Large intestine (tissue), 3 donors: Measurements from ENCODE around the gene PTPRC. TPM values are rescaled to one million over a fixed set of nuclear protein-coding genes. Genes with fewer than 3 reads are reported as not detected.
A peak's percentile ranks its signal among the peaks of the same experiment; 100 is the strongest.

ENCODE experiments used
- DNase-seq, 2 donors: peaks; one replicate each; pipeline versions ENCODE4 v3.0.0 to v3.0.0-alpha.2; 2013
- H3K27ac ChIP-seq: one replicate; pipeline ENCODE4 v1.5.1; 2013; ENCODE audit warnings: low read length
- H3K27me3 ChIP-seq: 2 replicates; pipeline ENCODE4 v1.6.1; 2013; ENCODE audit warnings: low read length; ENCODE audit not compliant: control insufficient read depth, insufficient read depth
- H3K36me3 ChIP-seq: 2 replicates; pipeline ENCODE4 v1.6.1; 2013; ENCODE audit warnings: low read length; ENCODE audit not compliant: control insufficient read depth, insufficient read depth
- H3K4me1 ChIP-seq: one replicate; pipeline ENCODE4 v1.6.1; 2013; ENCODE audit warnings: low read length; ENCODE audit not compliant: control insufficient read depth, insufficient read depth
- H3K4me3 ChIP-seq: one replicate; pipeline ENCODE4 v1.5.1; 2013; ENCODE audit warnings: low read length
- H3K9me3 ChIP-seq: one replicate; pipeline ENCODE4 v1.6.1; 2013; ENCODE audit warnings: mild to moderate bottlenecking, low read depth, low read length, moderate library complexity; ENCODE audit not compliant: control insufficient read depth
- WGBS: methylation state at CpG from one replicate; pipeline ENCODE4 v1.1.5; 2013; ENCODE audit warnings: low lambda C conversion rate; ENCODE audit not compliant: insufficient coverage; 5-methylcytosine and 5-hydroxymethylcytosine counted together
- polyA plus RNA-seq: library from polyadenylated mRNA; unstranded; fragments of 120-200 nt; gene quantifications from one replicate; pipeline ENCODE4 v1.2.1, GENCODE V29; 2013

PTPRC gene
- polyA plus RNA-seq, 1 donor = 18.9 TPM

DNA sequence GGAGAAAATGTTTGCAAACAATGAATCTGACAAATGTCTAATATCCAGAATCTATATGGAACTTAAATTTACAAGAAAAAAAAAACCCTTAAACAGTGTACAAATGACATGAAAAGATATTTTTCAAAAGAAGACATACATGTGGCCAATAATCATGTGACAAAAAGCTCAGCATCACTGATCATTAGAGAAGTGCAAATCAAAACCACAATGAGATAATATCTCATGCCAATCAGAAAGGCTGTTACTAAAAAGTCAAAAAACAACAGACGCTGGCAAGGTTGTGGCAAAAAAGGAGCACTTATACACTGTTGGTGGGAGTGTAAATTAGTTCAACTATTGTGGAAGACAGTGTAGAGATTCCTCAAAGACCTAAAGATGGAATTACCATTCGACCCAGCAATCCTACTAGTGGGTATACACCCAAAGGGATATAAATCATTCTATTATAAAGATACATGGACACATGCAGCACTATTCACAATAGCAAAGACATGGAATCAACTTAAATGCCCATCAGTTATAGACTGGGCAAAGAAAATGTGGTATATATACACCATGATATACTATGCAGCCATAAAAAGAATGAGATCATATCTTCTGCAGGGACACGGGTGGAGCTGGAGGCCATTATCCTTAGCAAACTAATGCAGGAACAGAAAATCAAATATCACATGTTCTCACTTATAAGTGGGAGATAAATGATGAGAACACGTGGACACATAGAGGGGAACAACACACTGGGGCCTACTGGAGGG is 123.2 kb downstream of the PTPRC start:
- Histone ChIP-seq H3K4me1 (no peaks in the 10 kb centered on the region), H3K27ac (no peak overlapping the region), H3K9me3 (no peaks in the 10 kb centered on the region), H3K4me3 (no peak overlapping the region), H3K36me3 (no peaks in the 10 kb centered on the region), H3K27me3 (no peaks in the 10 kb centered on the region)
- DNase-seq = no peak
- 79% methylated on average over 3 of the region's 4 CpGs for WGBS

DNA sequence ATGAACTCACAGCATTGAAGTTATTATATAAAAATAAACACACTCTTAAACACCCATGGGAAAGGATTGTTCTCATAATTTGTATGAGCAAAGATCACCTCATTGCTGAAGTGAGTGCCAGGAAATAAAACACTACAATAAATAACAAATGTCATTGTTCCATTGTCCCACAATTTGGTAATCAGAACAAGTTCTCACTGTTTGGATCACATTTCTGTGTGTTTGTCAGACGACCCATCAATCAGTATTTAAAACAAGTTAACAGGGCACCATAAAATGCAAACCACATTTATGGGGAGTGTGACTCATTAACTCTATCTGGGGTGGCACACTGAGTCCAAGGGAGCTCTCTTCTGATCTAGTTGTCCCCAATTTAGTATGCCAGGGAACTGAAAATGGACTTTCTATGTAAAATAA is 124.5 kb downstream of the PTPRC start:
- Histone ChIP-seq H3K4me1 (no peaks in the 10 kb centered on the region), H3K9me3 (no peaks in the 10 kb centered on the region), H3K4me3 (no peak overlapping the region), H3K27ac (no peak overlapping the region), H3K27me3 (no peaks in the 10 kb centered on the region), H3K36me3 (no peaks in the 10 kb centered on the region)
- no peak for DNase-seq
- WGBS = no CpG with 5 or more reads among the region's 1 CpG

DNA sequence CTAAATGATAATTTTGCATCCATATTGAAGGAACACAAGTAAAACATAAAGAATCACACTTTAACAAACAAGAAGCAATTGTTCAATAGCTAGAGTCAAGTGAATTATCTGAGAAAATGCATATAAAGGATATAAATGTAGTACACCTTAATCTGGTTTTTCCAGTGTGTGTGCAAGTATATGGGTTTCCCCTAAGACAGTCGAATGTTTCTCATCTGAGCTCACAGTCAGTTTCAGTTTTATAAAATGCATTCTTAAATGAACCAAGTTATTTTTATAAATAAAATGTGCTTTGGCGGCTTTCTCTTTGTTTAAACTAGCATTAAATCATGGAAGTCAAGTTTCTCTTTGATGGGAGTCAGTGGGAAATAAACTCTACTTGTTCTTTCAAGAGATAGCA is 125.9 kb downstream of the PTPRC start:
- 89% methylated on average over 1 of the region's 2 CpGs for WGBS
- Histone ChIP-seq H3K4me1 (no peaks in the 10 kb centered on the region), H3K27ac (no peak overlapping the region), H3K9me3 (no peaks in the 10 kb centered on the region), H3K36me3 (no peaks in the 10 kb centered on the region), H3K4me3 (no peak overlapping the region), H3K27me3 (no peaks in the 10 kb centered on the region)
- DNase-seq = no peak

DNA sequence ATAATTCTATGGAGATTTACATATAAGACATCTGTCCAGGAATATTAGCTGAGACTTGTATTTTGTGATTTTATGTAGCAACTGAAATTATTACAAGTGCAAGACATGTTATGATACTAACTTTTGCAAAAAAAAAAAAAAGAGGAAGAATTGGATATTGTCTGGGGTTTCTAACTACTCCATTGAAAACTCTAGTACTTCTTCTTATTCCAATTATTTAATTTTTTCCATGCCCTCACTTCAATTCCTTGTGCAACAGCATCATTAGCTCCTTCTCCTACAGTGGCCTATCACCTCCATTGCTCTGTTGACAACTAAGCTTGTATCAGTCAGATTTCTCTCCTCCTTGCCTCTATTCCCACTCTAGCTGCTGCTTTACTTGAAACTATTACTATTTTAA is 126.6 kb downstream of the PTPRC start:
- H3K4me1 ChIP-seq = no peaks in the 10 kb centered on the region
- no peaks in the 10 kb centered on the region for H3K9me3 ChIP-seq
- H3K27me3 ChIP-seq = no peaks in the 10 kb centered on the region
- DNase-seq = no peak
- no peak overlapping the region for H3K27ac ChIP-seq
- H3K4me3 ChIP-seq = no peak overlapping the region
- H3K36me3 ChIP-seq = no peaks in the 10 kb centered on the region

DNA sequence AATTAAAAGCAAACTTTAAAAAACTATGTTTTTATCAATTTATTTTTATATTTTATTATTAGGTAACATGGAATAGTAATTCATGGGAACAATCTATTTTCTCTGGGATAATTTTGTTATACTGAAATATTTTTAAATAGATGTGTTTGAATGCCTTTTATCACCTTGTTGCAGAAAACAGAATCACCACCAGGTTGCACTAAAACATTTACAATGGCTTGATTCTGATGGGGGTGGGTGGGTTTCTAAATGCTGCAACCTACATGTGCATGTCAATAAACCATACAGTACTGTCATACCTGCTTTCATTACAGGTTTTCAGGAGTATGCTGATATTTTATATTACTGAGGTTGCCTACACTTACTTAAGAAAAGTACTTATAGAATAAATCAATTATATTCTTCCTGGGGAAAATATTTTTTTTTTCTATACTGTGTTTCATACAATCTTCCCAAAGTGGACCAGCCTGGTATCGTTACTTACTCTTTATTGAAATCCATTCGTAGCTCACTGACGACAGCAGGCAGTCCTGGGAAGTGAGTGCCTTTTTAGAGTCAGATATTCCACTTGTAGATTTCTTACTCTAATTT is 132.8 kb downstream of the PTPRC start:
- H3K4me1 ChIP-seq = no peaks in the 10 kb centered on the region
- no peaks in the 10 kb centered on the region for H3K27me3 ChIP-seq
- H3K9me3 ChIP-seq = no peaks in the 10 kb centered on the region
- whole genome bisulfite sequencing = 62% methylated on average over 3 of the region's 3 CpGs
- no peak for DNase-seq
- no peak overlapping the region for H3K27ac ChIP-seq
- no peak overlapping the region for H3K4me3 ChIP-seq
- no peaks in the 10 kb centered on the region for H3K36me3 ChIP-seq

DNA sequence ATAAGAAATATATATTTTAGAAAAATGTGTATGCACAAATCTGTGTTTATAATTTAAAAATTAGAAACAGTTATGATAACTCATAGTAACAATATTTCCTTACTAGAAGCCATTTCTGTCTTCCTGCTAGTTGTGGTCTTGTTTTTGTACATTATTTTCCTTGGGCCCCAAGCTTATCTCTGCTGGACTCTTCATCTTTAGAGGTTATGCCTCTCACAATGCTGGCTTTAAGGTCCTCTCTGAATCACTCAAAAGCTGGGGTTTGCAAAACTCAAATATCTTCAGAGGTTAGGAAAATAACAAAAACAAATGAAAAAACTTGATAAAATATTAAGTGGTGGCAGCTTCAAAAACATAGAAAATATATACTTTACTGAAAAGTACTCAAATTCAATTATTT is 133.8 kb downstream of the PTPRC start:
- Histone ChIP-seq H3K27me3 (no peaks in the 10 kb centered on the region), H3K27ac (no peak overlapping the region), H3K9me3 (no peaks in the 10 kb centered on the region), H3K4me1 (no peaks in the 10 kb centered on the region), H3K36me3 (no peaks in the 10 kb centered on the region), H3K4me3 (no peak overlapping the region)
- no peak for DNase-seq

DNA sequence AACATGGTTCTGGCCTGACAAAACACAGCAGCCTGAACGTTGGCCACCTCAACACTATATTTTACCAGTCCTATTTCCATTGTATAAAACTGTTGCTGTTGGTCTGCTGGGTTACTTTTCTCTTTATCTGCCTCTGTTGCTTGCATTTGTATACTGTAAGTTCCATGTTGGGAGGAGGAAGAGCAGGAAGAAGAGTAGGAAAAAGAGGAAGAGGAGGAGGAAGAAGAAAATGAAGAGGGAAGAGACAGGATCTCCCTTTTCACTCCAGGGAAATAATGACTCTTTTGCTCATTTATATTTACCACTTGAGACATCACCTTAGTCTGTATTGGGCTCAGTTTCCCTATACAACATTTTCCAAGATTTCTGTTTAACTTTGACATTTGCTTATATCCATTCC is 134.2 kb downstream of the PTPRC start:
- no peak for DNase-seq
- H3K27ac ChIP-seq = no peak overlapping the region
- H3K4me3 ChIP-seq = no peak overlapping the region
- WGBS = no CpG with 5 or more reads among the region's 1 CpG
- H3K36me3 ChIP-seq = no peaks in the 10 kb centered on the region
- H3K9me3 ChIP-seq = no peaks in the 10 kb centered on the region
- no peaks in the 10 kb centered on the region for H3K27me3 ChIP-seq
- H3K4me1 ChIP-seq = no peaks in the 10 kb centered on the region

DNA sequence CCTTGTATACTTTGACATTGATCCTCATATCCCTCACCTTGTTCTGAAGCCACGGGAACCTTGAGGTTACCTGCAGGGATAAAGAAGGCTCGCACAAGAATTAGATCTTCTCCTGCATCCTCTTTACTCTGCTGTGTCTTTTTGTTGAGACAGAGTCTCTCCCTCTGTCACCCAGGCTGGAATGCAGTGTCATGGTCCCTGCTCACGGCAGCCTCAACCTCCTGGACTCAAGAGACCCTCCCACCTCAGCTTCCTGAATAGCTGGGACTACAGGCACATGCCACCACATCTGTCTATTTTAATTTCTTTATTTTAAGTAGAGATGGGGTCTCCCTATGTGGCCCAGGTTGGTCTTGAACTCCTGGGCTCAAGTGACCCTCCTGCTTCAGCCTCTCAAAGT is 134.7 kb downstream of the PTPRC start:
- DNase-seq = no peak
- Histone ChIP-seq H3K27me3 (no peaks in the 10 kb centered on the region), H3K4me1 (no peaks in the 10 kb centered on the region), H3K4me3 (no peak overlapping the region), H3K27ac (no peak overlapping the region), H3K9me3 (no peaks in the 10 kb centered on the region), H3K36me3 (no peaks in the 10 kb centered on the region)
- WGBS = no CpG with 5 or more reads among the region's 3 CpGs

DNA sequence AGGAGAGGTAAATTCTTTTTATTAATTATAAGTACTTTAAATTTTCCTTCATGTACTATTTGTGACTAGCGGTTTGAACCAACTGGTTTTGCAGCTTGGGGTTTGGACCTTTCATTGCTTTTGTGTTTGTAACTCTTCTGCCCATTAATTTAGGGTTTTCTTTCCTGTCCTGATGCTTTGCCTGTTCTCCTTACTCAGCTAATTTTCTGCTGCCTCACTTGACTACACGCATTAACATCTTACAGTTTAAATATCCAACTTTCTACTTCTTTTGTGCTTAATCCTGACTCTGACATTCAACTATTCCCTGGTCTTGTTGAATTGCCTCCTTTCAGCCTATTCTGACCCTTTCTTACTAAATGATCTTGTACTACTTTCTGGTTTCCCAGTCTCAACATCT is 135.6 kb downstream of the PTPRC start:
- 86% methylated on average over 2 of the region's 2 CpGs for WGBS
- Histone ChIP-seq H3K4me3 (no peak overlapping the region), H3K9me3 (no peaks in the 10 kb centered on the region), H3K27ac (no peak overlapping the region), H3K27me3 (no peaks in the 10 kb centered on the region), H3K4me1 (no peaks in the 10 kb centered on the region), H3K36me3 (no peaks in the 10 kb centered on the region)
- DNase-seq = no peak

DNA sequence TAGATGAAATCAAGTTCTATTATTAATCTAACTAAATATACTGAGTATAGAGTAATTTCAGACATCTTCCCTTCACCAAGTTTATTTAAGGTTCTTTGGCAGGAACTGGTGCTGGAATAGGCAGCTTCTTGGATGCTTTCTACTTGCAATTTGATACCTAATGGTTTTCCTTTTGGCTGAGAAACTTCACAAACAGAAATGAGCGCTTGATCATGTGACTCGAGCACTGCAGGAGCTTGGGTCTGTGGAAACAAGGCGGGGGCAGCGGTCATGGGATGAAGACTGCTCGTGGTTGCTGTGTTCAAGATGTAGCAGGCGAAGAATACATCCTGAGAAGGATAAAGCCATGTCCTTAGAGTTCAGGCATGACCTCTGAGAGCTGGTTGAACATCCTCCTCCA is 136.8 kb downstream of the PTPRC start:
- no CpG with 5 or more reads among the region's 6 CpGs for WGBS
- DNase-seq = no peak
- Histone ChIP-seq H3K9me3 (no peaks in the 10 kb centered on the region), H3K27ac (no peak overlapping the region), H3K36me3 (no peaks in the 10 kb centered on the region), H3K4me1 (no peaks in the 10 kb centered on the region), H3K4me3 (no peak overlapping the region), H3K27me3 (no peaks in the 10 kb centered on the region)

DNA sequence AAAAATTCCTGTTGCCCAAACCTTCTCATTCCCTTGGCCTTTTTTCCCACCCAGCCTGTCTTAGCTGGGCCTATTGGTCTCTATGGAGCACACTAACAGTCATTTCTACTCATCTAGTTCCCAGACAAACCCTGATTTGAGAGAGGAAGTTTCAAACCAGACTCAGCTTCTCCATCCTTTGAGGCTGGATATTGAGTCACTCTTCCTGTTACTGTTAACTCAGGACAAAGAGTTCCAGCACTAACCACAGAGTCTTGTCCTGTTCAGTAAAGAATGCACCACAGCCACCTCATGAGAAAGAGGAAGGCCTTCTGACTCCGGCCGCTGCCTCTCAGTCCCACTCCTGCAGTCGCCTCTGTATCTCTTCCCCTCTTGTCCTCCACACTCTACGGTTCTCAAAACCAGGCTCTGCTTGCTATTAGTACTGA is 137.8 kb downstream of the PTPRC start:
- WGBS = no CpG with 5 or more reads among the region's 4 CpGs
- no peak overlapping the region for H3K27ac ChIP-seq
- H3K9me3 ChIP-seq = no peaks in the 10 kb centered on the region
- no peaks in the 10 kb centered on the region for H3K36me3 ChIP-seq
- no peaks in the 10 kb centered on the region for H3K4me1 ChIP-seq
- no peaks in the 10 kb centered on the region for H3K27me3 ChIP-seq
- peak in 1 of 2 donors; percentile 3 for DNase-seq
- no peak overlapping the region for H3K4me3 ChIP-seq
